HL-60 (cell line): Measurements from ENCODE around the gene GRIFIN.

ENCODE experiments used
- DNase-seq, 2 experiments: peaks; one replicate each; pipeline ENCODE4 v3.0.0-alpha.2; 2010 to 2020; ENCODE audit warnings: low read depth in 1 of 2, low spot score in 1 of 2
- H3K27ac ChIP-seq: fragments of 250-450 bp; sonication (Bioruptor Pico); replicated peaks from 2 replicates; pipeline ENCODE4 v1.5.1; 2020; ENCODE audit warnings: mild to moderate bottlenecking, moderate library complexity
- H3K27me3 ChIP-seq: fragments of 250-450 bp; sonication (Bioruptor Pico); 2 replicates; pipeline ENCODE4 v1.5.1; 2021; ENCODE audit warnings: mild to moderate bottlenecking, moderate library complexity; ENCODE audit not compliant: insufficient read depth, poor library complexity, severe bottlenecking
- H3K4me3 ChIP-seq: replicated peaks from 2 replicates; pipeline ENCODE4 v1.5.1; 2011; ENCODE audit warnings: mild to moderate bottlenecking, control low read depth, low read length; ENCODE audit not compliant: insufficient read depth
- GABPA ChIP-seq: IDR thresholded peaks from 2 replicates; pipeline ENCODE4 v1.6.1; 2012; ENCODE audit warnings: low read depth
- POLR2AphosphoS5 ChIP-seq: IDR thresholded peaks from 2 replicates; pipeline ENCODE4 v1.6.1; 2012; ENCODE audit warnings: low read depth
- REST ChIP-seq: IDR thresholded peaks from 2 replicates; pipeline ENCODE4 v1.6.1; 2012; ENCODE audit warnings: low read depth; ENCODE audit not compliant: insufficient replicate concordance
- SPI1 ChIP-seq: IDR thresholded peaks from 2 replicates; pipeline ENCODE4 v1.6.1; 2012; ENCODE audit warnings: low read depth, mild to moderate bottlenecking, borderline replicate concordance
- TF ChIP-seq, protein P1 (sequence below): IDR thresholded peaks from one replicate; pipeline ENCODE4 v1.5.1; 2011; ENCODE audit warnings: low read length, control low read depth, inconsistent platforms; ENCODE audit not compliant: insufficient read depth

GRIFIN gene

GRCh38 chr7:2522780-2523433 lies 46.7 kb upstream of the GRIFIN start:
- Histone ChIP-seq H3K4me3 (peak overlapping the region; percentile 71), H3K27ac (peak overlapping the region; percentile 46), H3K27me3 (no peaks in the 10 kb centered on the region)
- TF ChIP-seq, protein P1, sequence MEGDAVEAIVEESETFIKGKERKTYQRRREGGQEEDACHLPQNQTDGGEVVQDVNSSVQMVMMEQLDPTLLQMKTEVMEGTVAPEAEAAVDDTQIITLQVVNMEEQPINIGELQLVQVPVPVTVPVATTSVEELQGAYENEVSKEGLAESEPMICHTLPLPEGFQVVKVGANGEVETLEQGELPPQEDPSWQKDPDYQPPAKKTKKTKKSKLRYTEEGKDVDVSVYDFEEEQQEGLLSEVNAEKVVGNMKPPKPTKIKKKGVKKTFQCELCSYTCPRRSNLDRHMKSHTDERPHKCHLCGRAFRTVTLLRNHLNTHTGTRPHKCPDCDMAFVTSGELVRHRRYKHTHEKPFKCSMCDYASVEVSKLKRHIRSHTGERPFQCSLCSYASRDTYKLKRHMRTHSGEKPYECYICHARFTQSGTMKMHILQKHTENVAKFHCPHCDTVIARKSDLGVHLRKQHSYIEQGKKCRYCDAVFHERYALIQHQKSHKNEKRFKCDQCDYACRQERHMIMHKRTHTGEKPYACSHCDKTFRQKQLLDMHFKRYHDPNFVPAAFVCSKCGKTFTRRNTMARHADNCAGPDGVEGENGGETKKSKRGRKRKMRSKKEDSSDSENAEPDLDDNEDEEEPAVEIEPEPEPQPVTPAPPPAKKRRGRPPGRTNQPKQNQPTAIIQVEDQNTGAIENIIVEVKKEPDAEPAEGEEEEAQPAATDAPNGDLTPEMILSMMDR = no peak
- TF ChIP-seq REST = no peak
- TF ChIP-seq POLR2AphosphoS5 = no peak
- no peak for TF ChIP-seq GABPA
- TF ChIP-seq SPI1 = no peak
- no peak for DNase-seq

GRCh38 chr7:2521952-2522591 lies 45.9 kb upstream of the GRIFIN start:
- no peak for TF ChIP-seq SPI1
- no peak for TF ChIP-seq REST
- no peak for TF ChIP-seq POLR2AphosphoS5
- TF ChIP-seq, protein P1 = no peak
- no peak for TF ChIP-seq GABPA
- peak; percentile 56 for DNase-seq
- peak overlapping the region; percentile 71 for H3K4me3 ChIP-seq
- H3K27me3 ChIP-seq = no peaks in the 10 kb centered on the region
- H3K27ac ChIP-seq = no peak overlapping the region

DNA sequence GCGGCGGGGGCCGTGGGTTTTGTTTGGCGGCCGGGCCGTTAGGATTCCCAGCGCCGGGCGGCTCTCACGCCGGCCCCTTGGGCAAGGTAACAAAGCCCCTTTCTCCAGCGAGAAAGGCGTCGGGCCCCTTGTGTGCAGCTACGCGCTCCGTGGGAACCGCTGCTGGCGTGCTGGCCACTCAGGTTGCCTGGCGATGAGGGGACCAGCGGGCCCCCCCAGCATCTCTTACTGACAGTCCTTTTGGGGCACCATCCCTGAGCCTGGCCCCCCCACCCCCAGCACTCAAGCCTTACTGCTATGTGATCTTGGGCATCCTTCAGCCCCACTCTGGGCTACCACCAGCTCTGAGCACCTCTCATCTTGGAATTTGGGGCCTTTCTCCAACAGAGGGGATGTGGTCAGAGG lies 45.1 kb upstream of the GRIFIN start:
- peak overlapping the region; percentile 71 for H3K4me3 ChIP-seq
- no peak for TF ChIP-seq GABPA
- DNase-seq = no peak
- H3K27me3 ChIP-seq = no peaks in the 10 kb centered on the region
- H3K27ac ChIP-seq = no peak overlapping the region

DNA sequence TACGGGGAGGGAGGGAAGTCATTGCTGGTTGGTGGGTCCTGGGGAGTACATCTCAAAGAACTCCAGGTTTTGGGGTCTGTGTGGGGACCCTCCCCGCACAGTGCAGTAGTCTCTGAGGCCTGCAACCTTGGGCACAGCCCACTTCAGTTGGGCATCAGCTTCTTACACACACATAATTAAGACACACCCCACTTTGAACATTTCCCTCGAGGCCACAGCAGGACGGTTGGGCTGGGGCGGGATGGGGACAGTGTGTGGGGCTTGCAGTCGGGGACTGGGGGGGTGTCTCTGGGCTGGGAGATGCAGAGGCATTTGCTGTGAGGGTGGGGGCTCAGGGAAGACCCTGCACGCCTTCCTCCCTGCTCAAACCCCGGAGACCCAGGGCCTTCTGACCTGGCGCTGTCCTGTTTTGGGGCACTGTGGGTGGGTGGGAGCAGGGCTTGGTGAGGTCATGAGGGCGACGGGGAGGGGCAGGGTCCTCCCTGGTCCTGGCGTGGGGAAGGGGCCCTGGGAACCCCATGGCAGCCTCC lies 44.6 kb upstream of the GRIFIN start:
- Histone ChIP-seq H3K4me3 (peak overlapping the region; percentile 71), H3K27ac (no peak overlapping the region), H3K27me3 (no peaks in the 10 kb centered on the region)
- TF ChIP-seq POLR2AphosphoS5 = no peak
- TF ChIP-seq, protein P1 = no peak
- no peak for TF ChIP-seq REST
- no peak for TF ChIP-seq SPI1
- no peak for TF ChIP-seq GABPA
- no peak for DNase-seq
